HG02870 (cell line): ENCODE results near the gene SLC17A9.

Experiments used
- ATAC-seq: cut with Tn5 transposase; IDR thresholded peaks from one replicate; pipeline ENCODE4 v1.9.1; 2021; ENCODE audit warnings: mild to moderate bottlenecking, moderate library complexity; ENCODE audit not compliant: unreplicated experiment

SLC17A9 gene

GRCh38 chr20:63015147-63015661, 62.7 kb downstream of the SLC17A9 start:
- ATAC-seq = no peak

GRCh38 chr20:63015662-63016361, 63.3 kb downstream of the SLC17A9 start:
- no peak for ATAC-seq

- ATAC-seq = no peak
Observed at GRCh38 chr20:63016514-63017075, 64.1 kb downstream of the SLC17A9 start.

- ATAC-seq = no peak
Observed at GRCh38 chr20:63017076-63017825, 64.7 kb downstream of the SLC17A9 start.

- no peak for ATAC-seq
Observed at GRCh38 chr20:63017826-63018411, 65.4 kb downstream of the SLC17A9 start.
